CD4-positive, alpha-beta T cell treated with Interleukin-6 at 100 ng/mL for 8 hours (primary cell): ENCODE results near the gene KLHDC7B.
"Not testable (repeated sequence)": the region's sequence is repeated elsewhere in the genome, so short reads cannot be mapped to it uniquely, and the experiment has no call there.

Experiments used
- DNase-seq: peaks from one replicate; pipeline ENCODE4 v3.0.0-alpha.2; 2020; ENCODE audit warnings: mixed read lengths, low spot score

Gene KLHDC7B

GRCh38 chr22:50529897-50530579, 15.7 kb upstream of the KLHDC7B start, which contains the start of gene TYMP:
Gene TYMP, minus strand, starts transcription at chr22:50530012. Its CDS starts 303 bp downstream, at chr22:50529709.
- peak; percentile 63 for DNase-seq

GRCh38 chr22:50530580-50530876, 15.2 kb upstream of the KLHDC7B start:
- DNase-seq, result no peak

DNA sequence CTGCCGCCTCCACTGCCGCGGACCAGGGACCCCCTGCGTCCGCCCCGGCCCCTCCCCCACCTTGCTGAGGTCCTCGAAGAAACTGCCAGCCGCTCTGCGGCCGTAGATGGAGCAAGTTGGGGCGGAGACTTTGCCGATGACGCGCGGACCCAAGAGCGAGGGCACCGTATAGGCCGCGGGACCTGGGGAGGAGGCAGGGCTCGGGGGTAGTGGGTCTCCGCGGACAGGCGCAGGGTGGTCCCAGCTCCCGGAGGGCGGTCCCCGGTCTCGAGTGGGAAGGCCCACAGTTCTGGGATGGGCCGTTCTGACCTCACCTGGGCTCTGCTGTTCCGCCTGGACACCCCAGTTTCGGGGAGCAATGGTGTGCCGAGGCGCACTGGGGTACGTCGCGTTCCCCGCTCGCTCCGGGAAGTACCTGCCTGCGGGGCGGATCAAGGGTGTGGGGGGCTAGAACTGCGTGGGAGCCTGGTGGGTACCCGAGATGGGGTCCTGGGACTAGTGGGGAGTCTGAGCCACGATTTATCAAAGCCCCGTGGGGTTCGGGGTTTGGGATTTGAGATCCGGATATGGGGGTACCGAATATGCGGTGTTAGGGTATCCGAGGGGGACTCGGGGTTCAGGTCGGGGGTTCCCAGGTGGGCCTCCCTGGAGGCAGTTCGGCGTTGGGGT, 14.7 kb upstream of the KLHDC7B start:
- DNase-seq, result peak; percentile 78

DNA sequence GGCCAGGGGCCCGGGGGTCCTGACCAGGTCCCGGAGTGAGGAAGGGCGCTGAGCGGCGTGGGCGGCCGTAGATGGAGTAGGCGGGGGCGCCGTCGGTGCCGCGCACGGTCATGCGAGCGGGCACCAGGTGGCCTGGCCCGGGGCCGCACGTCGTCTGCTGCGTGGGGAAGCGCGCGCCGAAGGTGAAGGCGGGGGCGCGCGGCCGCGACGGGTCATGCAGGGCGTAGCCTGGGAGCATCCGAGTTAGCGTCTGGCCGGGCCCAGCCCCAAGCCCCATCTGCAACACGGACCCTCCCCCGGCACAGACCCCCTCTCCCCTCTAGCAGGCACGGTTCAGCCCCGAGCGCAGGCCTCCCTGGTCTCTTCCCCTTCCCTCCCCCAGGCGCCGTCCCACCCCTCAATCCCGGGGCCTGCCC, 14.1 kb upstream of the KLHDC7B start:
- peak; percentile 58 for DNase-seq

DNA sequence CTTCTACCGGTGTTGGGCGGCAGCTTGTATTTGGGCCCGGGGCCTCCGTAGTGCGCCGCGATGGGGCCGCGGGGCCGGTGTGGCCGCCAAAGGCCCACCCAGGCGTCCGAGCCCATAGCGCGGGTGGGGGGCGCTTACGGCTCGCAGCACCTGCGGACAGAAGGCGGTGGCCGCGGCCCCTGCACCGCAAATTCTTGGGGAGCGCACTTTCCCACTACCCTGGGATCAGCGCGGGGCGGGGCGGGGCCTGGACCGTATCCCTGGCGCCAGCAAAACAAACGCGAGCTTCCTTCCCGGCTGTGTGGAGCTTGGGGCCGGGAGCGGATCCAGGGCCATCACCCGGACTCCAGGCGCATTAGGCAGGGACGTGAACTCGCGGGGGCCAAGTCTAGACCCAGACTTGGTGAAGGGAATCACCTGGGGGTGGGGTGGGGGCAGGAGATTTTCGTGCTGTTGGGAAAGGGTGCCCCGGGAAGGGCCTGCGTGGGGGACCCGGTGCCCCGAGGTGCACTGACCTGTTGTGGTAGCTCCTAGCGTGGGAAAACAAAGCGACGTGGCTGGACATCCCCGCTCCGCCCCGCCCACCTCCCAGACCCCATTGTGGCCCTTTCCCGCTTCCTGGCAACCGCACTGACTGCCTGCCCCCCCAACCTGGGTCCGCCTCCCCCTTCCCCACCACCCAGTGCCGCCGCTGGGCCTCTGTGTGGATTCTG, 13.6 kb upstream of the KLHDC7B start:
- no peak for DNase-seq

- no peak for DNase-seq
These were observed 12.6 kb upstream of the KLHDC7B start for GRCh38 chr22:50532824-50533796.

GRCh38 chr22:50533856-50534711, 11.6 kb upstream of the KLHDC7B start:
- DNase-seq, result not testable (repeated sequence)

DNA sequence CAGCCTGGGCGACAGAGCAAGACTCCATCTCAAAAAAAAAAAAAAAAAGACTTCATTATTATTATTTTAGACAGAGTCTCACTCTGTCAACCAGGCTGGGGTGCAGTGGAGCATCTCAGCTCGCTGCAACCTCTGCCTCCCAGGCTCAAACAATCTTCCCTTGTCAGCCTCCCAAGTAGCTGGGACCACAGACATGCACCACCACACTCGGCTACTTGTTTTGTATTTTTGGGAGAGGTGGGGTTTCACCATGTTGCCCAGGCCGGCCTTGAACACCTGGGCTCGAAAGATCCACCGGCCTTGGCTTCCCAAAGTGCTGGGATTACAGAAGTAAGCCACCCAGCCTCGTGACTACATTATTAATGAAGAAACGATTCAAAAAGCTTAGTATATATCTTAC, 10.6 kb upstream of the KLHDC7B start:
- no peak for DNase-seq

DNA sequence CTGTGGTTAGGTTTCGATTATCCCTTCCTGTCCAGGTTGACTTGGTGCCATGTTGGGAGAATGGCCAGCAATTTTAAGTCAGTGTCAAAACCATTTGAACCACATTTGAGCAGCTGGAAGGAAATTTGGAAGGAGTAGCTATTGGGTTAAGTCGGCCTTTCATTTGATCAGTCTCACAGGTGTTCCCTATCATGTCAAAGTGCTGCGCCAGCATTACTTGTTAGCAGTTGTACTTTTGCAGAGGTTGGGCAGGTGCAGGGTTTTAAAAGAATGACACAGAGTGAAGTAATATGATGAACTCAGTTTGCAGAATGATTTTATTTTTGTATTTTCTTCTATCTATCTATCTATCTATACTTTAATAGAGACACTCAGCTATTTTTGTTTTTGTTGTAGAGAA, 9.5 kb upstream of the KLHDC7B start:
- DNase-seq, result no peak

DNA sequence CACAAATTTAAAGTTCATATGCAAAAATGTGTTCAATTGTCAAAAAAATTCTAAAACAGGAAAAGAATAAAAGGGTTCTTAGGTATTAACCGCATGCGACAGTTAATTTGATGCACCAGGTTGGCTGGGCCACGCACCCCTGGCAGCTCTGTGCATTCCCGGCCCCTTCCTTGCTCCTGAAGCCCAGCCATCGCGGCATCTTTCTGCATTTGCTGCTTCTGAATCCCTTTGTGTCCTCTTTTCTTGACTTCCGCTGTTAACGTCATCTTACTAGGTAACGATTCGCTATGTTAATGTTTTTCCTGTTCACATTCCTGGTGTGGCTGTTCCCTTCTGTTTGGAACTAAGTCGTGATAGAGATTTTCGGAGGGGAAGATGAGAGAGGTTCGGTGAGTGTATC, 7.9 kb upstream of the KLHDC7B start:
- no peak for DNase-seq

- no peak for DNase-seq
These were observed 5.3 kb upstream of the KLHDC7B start for GRCh38 chr22:50540381-50540780.

DNA sequence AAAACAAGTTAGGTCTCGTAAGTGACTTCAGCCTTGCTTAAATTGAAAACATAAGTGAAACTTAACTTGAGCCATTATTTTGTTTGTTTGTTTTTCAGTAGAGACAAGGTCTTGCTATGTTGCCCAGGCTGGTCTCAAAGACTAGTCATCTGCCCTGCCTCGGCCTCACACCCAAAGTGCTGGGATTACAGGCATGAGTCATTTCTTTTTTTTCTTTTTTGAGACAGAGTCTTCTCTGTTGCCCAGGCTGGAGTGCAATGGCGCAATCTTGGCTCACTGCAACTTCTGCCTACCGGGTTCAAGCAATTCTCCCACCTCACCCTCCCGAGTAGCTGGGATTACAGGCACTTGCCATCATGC, 4.1 kb upstream of the KLHDC7B start:
- DNase-seq, result not testable (repeated sequence)

- DNase-seq, result no peak
These were observed 3.2 kb upstream of the KLHDC7B start for GRCh38 chr22:50542416-50542927.

DNA sequence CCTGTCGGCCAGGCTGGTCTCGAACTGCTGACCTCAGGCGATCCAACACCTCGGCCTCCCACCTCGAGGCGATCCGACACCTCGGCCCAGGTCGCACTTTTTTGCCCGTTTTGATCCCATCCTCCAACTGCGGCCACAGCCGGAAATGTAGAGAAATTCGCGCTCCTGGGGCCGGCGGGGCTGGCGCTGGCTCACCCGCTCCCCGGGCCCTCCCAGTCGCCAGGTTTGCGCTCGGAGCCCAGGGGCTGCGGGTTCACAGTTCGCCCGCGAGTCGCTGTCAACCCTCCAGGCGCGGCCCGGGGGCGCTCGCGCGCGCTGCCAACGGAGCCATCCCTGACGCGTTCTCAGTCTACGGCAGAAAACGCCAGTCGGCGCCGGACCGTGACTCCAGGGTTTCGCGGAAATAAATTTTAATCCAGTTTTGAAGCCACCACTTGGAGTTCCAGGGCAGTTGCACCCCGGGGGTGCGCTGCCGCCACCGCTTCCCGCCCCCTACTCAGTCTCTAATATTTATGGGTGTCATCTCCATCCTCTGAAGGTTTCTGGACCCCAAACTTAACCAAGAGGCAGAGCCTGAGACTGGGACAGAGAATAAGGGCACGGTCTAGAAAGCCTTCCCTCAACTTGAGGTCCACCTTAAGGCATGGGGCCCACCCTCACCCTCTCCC, 1.5 kb upstream of the KLHDC7B start:
- peak; percentile 80 for DNase-seq

- DNase-seq, result no peak
These were observed 899 bp upstream of the KLHDC7B start for GRCh38 chr22:50544746-50545253.

- DNase-seq, result no peak
These were observed 895 bp downstream of the KLHDC7B start for GRCh38 chr22:50546326-50547262.

- DNase-seq, result no peak
These were observed 1.7 kb downstream of the KLHDC7B start for GRCh38 chr22:50547263-50547985.
